Glutamatergic neuron (in vitro differentiated cells): ENCODE results near the gene CSNK1G2. TPM values are rescaled to one million over a fixed set of nuclear protein-coding genes. Genes with fewer than 3 reads are reported as not detected.
"Not testable (repeated sequence)": the region's sequence is repeated elsewhere in the genome, so short reads cannot be mapped to it uniquely, and the experiment has no call there.

Experiments
- DNase-seq: peaks from one replicate; pipeline ENCODE4 v3.0.0; 2022
- H3K27ac Mint-ChIP-seq: one replicate; pipeline ENCODE4 v1.8.0; 2020; ENCODE audit warnings: mild to moderate bottlenecking, mixed read lengths, inconsistent platforms; ENCODE audit not compliant: unreplicated experiment
- H3K27me3 Mint-ChIP-seq: one replicate; pipeline ENCODE4 v1.8.0; 2020; ENCODE audit warnings: mild to moderate bottlenecking, moderate library complexity, mixed read lengths, inconsistent platforms; ENCODE audit not compliant: unreplicated experiment
- H3K36me3 Mint-ChIP-seq: one replicate; pipeline ENCODE4 v1.8.0; 2020; ENCODE audit warnings: mild to moderate bottlenecking, mixed read lengths, inconsistent platforms; ENCODE audit not compliant: unreplicated experiment
- H3K4me1 Mint-ChIP-seq: one replicate; pipeline ENCODE4 v1.8.0; 2020; ENCODE audit warnings: mild to moderate bottlenecking, low read depth, mixed read lengths, inconsistent platforms; ENCODE audit not compliant: unreplicated experiment
- H3K4me3 Mint-ChIP-seq: one replicate; pipeline ENCODE4 v1.8.0; 2020; ENCODE audit warnings: mild to moderate bottlenecking, mixed read lengths, inconsistent platforms; ENCODE audit not compliant: unreplicated experiment
- H3K9me3 Mint-ChIP-seq: one replicate; pipeline ENCODE4 v1.8.0; 2020; ENCODE audit warnings: mild to moderate bottlenecking, moderate library complexity, mixed read lengths, inconsistent platforms; ENCODE audit not compliant: unreplicated experiment
- total RNA-seq: library from RNA; stranded (reverse); fragmentation: NEBNext Ultra II Directional; extraction: Animal tissue kit (Norgen Biotek cat#: 25700); gene quantifications from one replicate; pipeline ENCODE4 v1.2.1, GENCODE V29; 2021; ENCODE audit not compliant: unreplicated experiment
- TF ChIP-seq, protein P1 (sequence below): fragments of 200-600 bp; sonication (generic); IDR thresholded peaks from one replicate; pipeline ENCODE4 v1.5.0; 2021; ENCODE audit not compliant: partially characterized antibody, unreplicated experiment

The CSNK1G2 gene
- total RNA-seq, 1 donor from 2014 or later, result 104 TPM

DNA sequence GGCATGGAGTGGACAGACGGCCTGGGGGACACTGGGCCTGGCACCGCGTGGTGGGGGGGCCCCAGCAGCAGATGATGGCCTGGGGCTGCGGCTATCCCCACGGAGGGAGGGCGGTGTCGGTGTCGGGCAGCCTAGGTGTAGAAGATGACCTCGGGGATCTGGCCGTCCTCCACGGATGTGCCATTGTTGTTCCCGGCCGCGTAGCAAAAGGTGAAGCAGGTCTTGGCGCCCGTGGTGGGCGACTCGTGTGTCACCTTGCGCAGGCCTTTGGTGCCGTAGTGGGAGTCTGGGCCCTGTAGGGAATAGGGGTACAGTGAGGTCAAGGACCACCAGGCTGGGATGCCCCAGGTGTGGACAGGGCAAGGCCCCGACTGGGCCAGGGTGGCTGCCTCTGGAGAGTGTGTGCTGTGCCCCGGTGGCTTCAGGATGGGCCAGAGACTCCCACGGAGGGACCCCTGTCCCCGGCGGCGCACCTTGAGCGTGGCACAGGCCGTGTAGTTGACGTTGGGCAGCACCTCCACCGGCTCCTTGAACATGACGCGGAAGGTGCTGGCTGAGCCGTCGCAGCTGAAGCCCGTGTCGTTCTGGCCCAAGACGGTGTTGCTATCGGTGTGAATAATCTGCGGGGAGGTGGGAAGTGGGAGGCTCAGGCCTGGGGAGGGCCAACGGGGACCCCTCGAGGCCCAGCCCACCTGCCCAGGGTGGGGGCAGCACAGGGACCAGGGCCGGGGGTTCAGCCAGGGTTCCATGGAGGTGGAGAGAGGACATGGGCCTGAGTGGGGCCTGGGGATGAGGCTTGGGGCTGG, 45.6 kb downstream of the CSNK1G2 start:
- H3K4me3 Mint-ChIP-seq, result no peak overlapping the region
- peaks cover 18% of the 10 kb centered on the region for H3K27me3 Mint-ChIP-seq
- H3K36me3 Mint-ChIP-seq, result no peaks in the 10 kb centered on the region
- H3K9me3 Mint-ChIP-seq, result peaks cover 10% of the 10 kb centered on the region
- H3K27ac Mint-ChIP-seq, result no peak overlapping the region
- H3K4me1 Mint-ChIP-seq, result no peaks in the 10 kb centered on the region
- DNase-seq, result no peak
- TF ChIP-seq, protein P1, sequence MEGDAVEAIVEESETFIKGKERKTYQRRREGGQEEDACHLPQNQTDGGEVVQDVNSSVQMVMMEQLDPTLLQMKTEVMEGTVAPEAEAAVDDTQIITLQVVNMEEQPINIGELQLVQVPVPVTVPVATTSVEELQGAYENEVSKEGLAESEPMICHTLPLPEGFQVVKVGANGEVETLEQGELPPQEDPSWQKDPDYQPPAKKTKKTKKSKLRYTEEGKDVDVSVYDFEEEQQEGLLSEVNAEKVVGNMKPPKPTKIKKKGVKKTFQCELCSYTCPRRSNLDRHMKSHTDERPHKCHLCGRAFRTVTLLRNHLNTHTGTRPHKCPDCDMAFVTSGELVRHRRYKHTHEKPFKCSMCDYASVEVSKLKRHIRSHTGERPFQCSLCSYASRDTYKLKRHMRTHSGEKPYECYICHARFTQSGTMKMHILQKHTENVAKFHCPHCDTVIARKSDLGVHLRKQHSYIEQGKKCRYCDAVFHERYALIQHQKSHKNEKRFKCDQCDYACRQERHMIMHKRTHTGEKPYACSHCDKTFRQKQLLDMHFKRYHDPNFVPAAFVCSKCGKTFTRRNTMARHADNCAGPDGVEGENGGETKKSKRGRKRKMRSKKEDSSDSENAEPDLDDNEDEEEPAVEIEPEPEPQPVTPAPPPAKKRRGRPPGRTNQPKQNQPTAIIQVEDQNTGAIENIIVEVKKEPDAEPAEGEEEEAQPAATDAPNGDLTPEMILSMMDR, result no peak

DNA sequence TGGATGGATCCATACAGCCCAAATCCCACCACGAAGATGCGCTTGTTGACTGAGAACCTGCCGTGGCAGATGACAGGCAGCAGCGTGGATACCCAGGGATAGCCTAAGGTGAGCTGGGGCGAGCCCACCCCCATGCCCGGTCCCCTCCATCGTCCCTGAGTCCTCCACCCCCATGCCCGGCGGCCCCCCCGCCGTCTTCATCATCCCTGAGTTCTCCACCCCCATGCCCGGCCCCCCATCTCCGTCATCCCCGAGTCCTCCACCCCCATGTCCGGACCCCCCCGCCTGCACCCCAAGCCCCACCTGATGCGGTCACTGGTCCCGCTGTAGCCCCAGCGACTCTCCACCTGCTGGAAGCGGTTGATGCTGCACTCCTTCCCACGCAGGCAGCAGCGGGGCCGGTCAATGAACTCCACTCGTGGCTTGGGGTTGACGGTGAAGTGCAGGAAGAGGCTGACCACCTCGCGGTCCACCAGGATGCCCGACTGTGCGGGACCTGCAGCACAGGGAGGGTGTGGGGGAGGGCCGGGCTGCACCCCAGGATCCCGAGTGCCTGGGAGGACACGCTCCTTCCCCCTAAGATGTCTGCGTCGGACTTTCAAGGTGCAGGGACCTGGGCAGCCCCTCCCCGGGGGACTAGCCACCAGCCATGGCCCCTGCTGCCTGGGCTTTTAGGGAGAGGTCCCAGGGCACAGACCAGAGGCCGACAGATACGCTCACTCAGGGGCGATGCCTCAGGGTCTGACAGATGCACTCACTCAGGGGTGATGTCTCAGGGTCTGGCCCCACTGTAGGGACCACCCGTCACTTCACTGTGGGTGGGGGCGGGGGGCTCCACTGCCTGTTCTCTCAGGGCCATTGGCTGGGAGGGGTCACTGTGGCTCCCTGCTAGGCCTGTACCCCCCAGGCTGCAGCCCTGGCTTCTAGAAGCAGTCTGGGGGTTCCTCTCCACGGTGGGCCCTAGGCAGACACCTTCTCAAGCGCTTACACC, 46.5 kb downstream of the CSNK1G2 start:
- no peaks in the 10 kb centered on the region for H3K4me1 Mint-ChIP-seq
- TF ChIP-seq, protein P1, result no peak
- no peak for DNase-seq
- no peak overlapping the region for H3K4me3 Mint-ChIP-seq
- peaks cover 6% of the 10 kb centered on the region for H3K9me3 Mint-ChIP-seq
- H3K27ac Mint-ChIP-seq, result no peak overlapping the region
- H3K36me3 Mint-ChIP-seq, result no peaks in the 10 kb centered on the region
- H3K27me3 Mint-ChIP-seq, result peaks cover 19% of the 10 kb centered on the region

DNA sequence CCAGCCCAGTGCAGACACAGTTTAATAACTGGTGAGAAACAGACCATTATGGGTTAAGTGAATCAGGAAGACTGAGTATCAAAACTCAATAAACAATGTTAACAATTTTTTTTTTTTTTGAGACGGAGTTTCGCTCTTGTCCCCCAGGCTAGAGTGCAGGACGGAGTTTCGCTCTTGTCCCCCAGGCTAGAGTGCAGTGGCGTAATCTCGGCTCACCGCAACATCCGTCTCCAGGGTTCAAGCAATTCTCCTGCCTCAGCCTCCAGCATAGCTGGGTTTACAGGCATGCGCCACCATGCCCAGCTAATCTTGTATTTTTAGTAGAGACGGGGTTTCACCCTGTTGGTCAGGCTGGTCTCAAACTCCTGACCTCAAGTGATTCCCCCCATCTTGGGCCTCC, 47.5 kb downstream of the CSNK1G2 start:
- H3K4me3 Mint-ChIP-seq, H3K36me3 Mint-ChIP-seq, H3K4me1 Mint-ChIP-seq, DNase-seq, H3K9me3 Mint-ChIP-seq: not testable (repeated sequence)
- Mint-ChIP-seq H3K27me3 (peaks cover 18% of the 10 kb centered on the region), H3K27ac (peak overlapping the region; percentile 17)

DNA sequence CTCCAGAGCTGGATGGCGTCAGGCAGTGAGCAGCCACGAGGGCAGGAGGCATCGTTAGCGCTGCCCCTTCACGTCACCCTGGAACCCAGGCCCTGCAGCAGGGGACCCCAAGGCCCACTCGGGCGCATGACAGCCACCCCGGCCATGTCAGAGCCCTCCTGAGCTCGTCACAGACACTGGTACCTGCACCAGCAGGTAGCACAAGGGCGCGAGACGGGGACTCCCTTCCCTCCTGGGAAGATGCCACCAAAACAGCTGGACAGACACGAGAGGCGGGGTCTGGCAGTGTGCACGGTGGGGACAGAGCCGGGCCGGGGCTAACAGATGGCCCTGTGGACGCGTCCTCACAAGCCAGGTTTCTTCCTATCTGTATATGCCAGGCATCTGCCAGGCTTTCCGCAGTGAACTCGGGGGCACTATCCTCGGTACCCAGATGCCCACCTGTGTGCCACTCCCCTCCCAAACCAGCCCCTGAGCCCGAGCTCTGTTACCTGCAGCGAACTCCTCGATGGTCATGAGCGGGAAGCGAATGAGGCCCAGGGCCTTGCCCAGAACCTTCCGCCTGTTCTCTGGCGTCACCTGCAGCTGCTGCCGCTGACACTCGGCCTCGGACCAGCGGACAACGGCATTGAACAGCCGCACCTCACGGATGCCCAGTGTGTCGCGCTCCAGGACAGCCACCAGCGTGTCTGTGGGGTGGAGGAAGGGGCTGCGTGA, 48.7 kb downstream of the CSNK1G2 start:
- H3K4me3 Mint-ChIP-seq, result no peak overlapping the region
- no peak for DNase-seq
- H3K27ac Mint-ChIP-seq, result no peak overlapping the region
- peaks cover 16% of the 10 kb centered on the region for H3K27me3 Mint-ChIP-seq
- TF ChIP-seq, protein P1, result no peak
- H3K36me3 Mint-ChIP-seq, result no peaks in the 10 kb centered on the region
- H3K9me3 Mint-ChIP-seq, result peaks cover 6% of the 10 kb centered on the region
- H3K4me1 Mint-ChIP-seq, result no peaks in the 10 kb centered on the region

DNA sequence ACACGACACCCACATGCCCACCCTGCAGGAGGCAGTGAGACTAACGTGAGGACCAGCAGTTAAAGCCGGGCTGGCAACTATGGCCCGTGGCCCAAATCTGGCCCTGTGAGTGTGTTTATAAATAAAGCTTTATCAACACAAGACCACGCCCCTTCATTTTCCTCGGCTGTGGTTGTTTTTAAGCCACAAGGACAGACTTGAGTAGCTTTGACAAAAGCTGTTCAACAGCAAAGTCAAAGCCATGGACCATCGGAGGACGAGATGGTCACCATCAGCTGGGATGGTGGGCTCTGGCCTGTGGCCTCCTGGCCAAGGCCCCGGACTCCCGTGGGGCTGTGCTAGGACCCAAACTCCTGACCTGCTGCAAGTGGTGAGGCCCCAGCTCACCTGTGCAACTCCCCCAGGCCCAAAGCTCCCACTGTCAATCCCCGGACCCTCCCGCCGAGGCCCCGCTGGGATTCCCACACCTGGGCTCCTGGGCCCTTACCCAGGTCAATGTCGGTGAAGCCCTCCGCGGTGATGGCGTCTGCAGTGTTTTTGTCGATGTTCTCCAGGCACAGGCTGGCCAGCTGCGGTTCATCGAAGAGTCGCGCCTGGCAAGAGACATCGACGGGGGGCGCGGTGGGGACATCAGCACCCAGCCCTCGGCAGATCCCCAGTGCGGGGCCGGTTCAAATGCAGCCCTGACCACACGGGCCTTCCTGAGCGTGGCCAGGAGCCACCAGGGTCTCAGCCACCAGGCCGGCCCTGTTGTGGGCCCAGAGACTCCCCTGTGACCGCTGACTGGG, 49.5 kb downstream of the CSNK1G2 start:
- Mint-ChIP-seq H3K27ac (no peak overlapping the region), H3K27me3 (peaks cover 11% of the 10 kb centered on the region), H3K9me3 (peaks cover 4% of the 10 kb centered on the region), H3K36me3 (no peaks in the 10 kb centered on the region), H3K4me3 (no peak overlapping the region), H3K4me1 (no peaks in the 10 kb centered on the region)
- no peak for DNase-seq
- TF ChIP-seq, protein P1, result no peak
